A549 (cell line): ENCODE measurements around the gene CNTNAP5. TPM values are rescaled to one million over a fixed set of nuclear protein-coding genes. Genes with fewer than 3 reads are reported as not detected.

Experiments used
- ATAC-seq, 2 experiments: fragments of 200-7000 bp in 1 of 2; fragments of >200 bp in 1 of 2; cut with Nextera tagmentation in 1 of 2; cut with Tn5 transposase in 1 of 2; 3 replicates each; pipeline versions ENCODE4 v1.8.0 to v1.9.1; 2018 to 2020; ENCODE audit warnings: mild to moderate bottlenecking in 1 of 2, moderate library complexity in 1 of 2
- CTCF ChIA-PET: fragments of 300-600 bp; sonication (Branson Sonifier 250); formaldehyde crosslinking; extraction: SDS; loops from one replicate; lab custom pipeline; 2021; ENCODE audit warnings: antibody characterized with exemption, inconsistent platforms; lab: Yijun Ruan, JAX
- POLR2A ChIA-PET: fragments of 350-600 bp; formaldehyde crosslinking; extraction: SDS; loops from one replicate; lab custom pipeline; 2021; ENCODE audit warnings: antibody characterized with exemption, inconsistent platforms; lab: Yijun Ruan, JAX
- DNase-seq, 2 experiments: peaks; one replicate each; pipeline versions ENCODE4 v3.0.0 to v3.0.0-alpha.2; 2011 to 2016; ENCODE audit warnings: low read depth in 1 of 2, low spot score in 1 of 2
- FAIRE-seq: peaks from 2 replicates; lab custom pipeline; 2011; peaks lifted over from hg19 to GRCh38; lab: Jason Lieb, UNC
- H3K27ac ChIP-seq, 2 experiments: fragments of >200 bp; sonication (Bioruptor Twin); formaldehyde crosslinking; 3 replicates each; pipeline ENCODE4 v1.5.1; 2016 to 2017
- H3K4me1 ChIP-seq: fragments of >200 bp; sonication (Bioruptor Twin); formaldehyde crosslinking; 3 replicates; pipeline ENCODE4 v1.6.1; 2016
- H3K4me2 ChIP-seq: fragments of >200 bp; sonication (Bioruptor Twin); formaldehyde crosslinking; 3 replicates; pipeline ENCODE4 v1.6.1; 2016
- H3K4me3 ChIP-seq: fragments of >200 bp; sonication (Bioruptor Twin); formaldehyde crosslinking; 3 replicates; pipeline ENCODE4 v1.5.1; 2016
- H3K9me3 ChIP-seq: fragments of >200 bp; sonication (Bioruptor Twin); formaldehyde crosslinking; 3 replicates; pipeline ENCODE4 v1.6.1; 2016
- CEBPB ChIP-seq, 2 experiments: fragments of >200 bp in 1 of 2; sonication (Bioruptor Twin) in 1 of 2; formaldehyde crosslinking in 1 of 2; IDR thresholded peaks; 2 replicates each; pipeline ENCODE4 v1.6.1; 2012 to 2016
- CHD4 ChIP-seq: fragments of 200-600 bp; sonication (generic); IDR thresholded peaks from 2 replicates; pipeline ENCODE4 v1.6.1; 2016; ENCODE audit warnings: antibody characterized with exemption, mild to moderate bottlenecking, borderline replicate concordance
- CTCF ChIP-seq: fragments of >200 bp; sonication (Bioruptor Twin); formaldehyde crosslinking; IDR thresholded peaks from 3 replicates; pipeline ENCODE4 v1.5.1; 2016
- E2F6 ChIP-seq: IDR thresholded peaks from 2 replicates; pipeline ENCODE4 v1.6.1; 2012; ENCODE audit warnings: low read depth, borderline replicate concordance
- EP300 ChIP-seq, 2 experiments: fragments of >200 bp; sonication (Bioruptor Twin); formaldehyde crosslinking; IDR thresholded peaks; 2 replicates in 1 of 2; 3 replicates in 1 of 2; pipeline ENCODE4 v1.6.1; 2016 to 2017
- HDAC2 ChIP-seq: fragments of 200-600 bp; sonication (generic); IDR thresholded peaks from 2 replicates; pipeline ENCODE4 v1.6.1; 2016
- HEYL ChIP-seq: fragments of 250-450 bp; sonication (Bioruptor Pico); IDR thresholded peaks from 2 replicates; pipeline ENCODE4 v1.8.0; 2021; ENCODE audit warnings: mild to moderate bottlenecking, moderate library complexity
- HOXB5 ChIP-seq: fragments of 250-450 bp; sonication (Bioruptor Pico); IDR thresholded peaks from 2 replicates; pipeline ENCODE4 v1.5.0; 2020; ENCODE audit warnings: mild to moderate bottlenecking, moderate library complexity
- JUN ChIP-seq, 2 experiments: fragments of >200 bp; sonication (Bioruptor Twin); formaldehyde crosslinking; IDR thresholded peaks; 2 replicates in 1 of 2; 3 replicates in 1 of 2; pipeline ENCODE4 v1.6.1; 2016 to 2017
- KDM1A ChIP-seq: fragments of 200-600 bp; sonication (generic); IDR thresholded peaks from 2 replicates; pipeline ENCODE4 v1.6.1; 2016; ENCODE audit warnings: low read depth, mild to moderate bottlenecking
- KDM5A ChIP-seq: fragments of 200-600 bp; sonication (generic); IDR thresholded peaks from 2 replicates; pipeline ENCODE4 v1.6.1; 2016; ENCODE audit warnings: antibody characterized with exemption, mild to moderate bottlenecking
- MAFK ChIP-seq: fragments of 450-650 bp; IDR thresholded peaks from 2 replicates; pipeline ENCODE4 v1.6.1; 2014; ENCODE audit not compliant: partially characterized antibody
- PBX3 ChIP-seq: IDR thresholded peaks from 2 replicates; pipeline ENCODE4 v1.6.1; 2012
- PHF8 ChIP-seq: fragments of 200-600 bp; sonication (generic); IDR thresholded peaks from 2 replicates; pipeline ENCODE4 v1.6.1; 2016; ENCODE audit warnings: low read depth, mild to moderate bottlenecking, antibody characterized with exemption, moderate library complexity, borderline replicate concordance
- POLR2A ChIP-seq: IDR thresholded peaks from 2 replicates; pipeline ENCODE4 v1.6.1; 2012; ENCODE audit warnings: mild to moderate bottlenecking, low read length
- RAD21 ChIP-seq, 2 experiments: fragments of >200 bp in 1 of 2; sonication (Bioruptor Twin) in 1 of 2; formaldehyde crosslinking in 1 of 2; IDR thresholded peaks in 1 of 2; conservative IDR thresholded peaks in 1 of 2; 2 replicates in 1 of 2; 3 replicates in 1 of 2; pipeline ENCODE4 v1.6.1; 2012 to 2018; ENCODE audit warnings: inconsistent platforms in 1 of 2
- RNF2 ChIP-seq: fragments of 200-600 bp; sonication (generic); IDR thresholded peaks from 2 replicates; pipeline ENCODE4 v1.6.1; 2016; ENCODE audit warnings: low read depth, mild to moderate bottlenecking, antibody characterized with exemption, moderate library complexity, borderline replicate concordance
- TP53 ChIP-seq: fragments of 250-450 bp; sonication (Bioruptor Pico); IDR thresholded peaks from 2 replicates; pipeline ENCODE4 v1.5.0; 2021; ENCODE audit warnings: mild to moderate bottlenecking, moderate library complexity
- ZFP36 ChIP-seq: fragments of 450-650 bp; IDR thresholded peaks from 2 replicates; pipeline ENCODE4 v1.6.1; 2014; ENCODE audit warnings: borderline replicate concordance; ENCODE audit not compliant: partially characterized antibody
- ZSCAN20 ChIP-seq: fragments of 250-450 bp; sonication (Bioruptor Pico); IDR thresholded peaks from 2 replicates; pipeline ENCODE4 v1.8.0; 2022; ENCODE audit warnings: mild to moderate bottlenecking, moderate library complexity
- WGBS: methylation state at CpG from one replicate; pipeline ENCODE4 v1.1.6; 2017; ENCODE audit errors: missing lambda C conversion rate; 5-methylcytosine and 5-hydroxymethylcytosine counted together
- polyA plus RNA-seq, 4 experiments: library from polyadenylated mRNA; depleted of rRNA in 3 of 4; stranded (reverse); fragments of >200 nt; fragmentation: RNase III in 1 of 4; extraction: RNeasy Plus Mini Kit Qiagen cat#74134 plus additional on column Dnase treatment in 1 of 4; gene quantifications; 2 replicates in 3 of 4; 3 replicates in 1 of 4; pipeline ENCODE4 v1.2.3, GENCODE V29; 2011 to 2017

CNTNAP5 gene
- polyA plus RNA-seq, 2 of the 4 experiments (the other 2 are of a cell fraction): not detected

GRCh38 chr2:124485659-124486058 is 460.6 kb downstream of the CNTNAP5 start:
- ATAC-seq (no peak), FAIRE-seq (no peak), DNase-seq (no peak)
- H3K4me1 ChIP-seq: no peaks in the 10 kb centered on the region
- ChIA-PET POLR2A (no interaction called here), CTCF (no interaction called here)
- H3K4me2 ChIP-seq: no peak overlapping the region
- TF ChIP-seq PHF8: no peak
- TF ChIP-seq HOXB5: no peak
- no peak for TF ChIP-seq HDAC2
- no peak for TF ChIP-seq ZFP36
- no peak for TF ChIP-seq E2F6
- 35% methylated on average over 5 of the region's 5 CpGs for WGBS
- no peaks in the 10 kb centered on the region for H3K9me3 ChIP-seq
- no peak overlapping the region for H3K4me3 ChIP-seq
- H3K27ac ChIP-seq: no peak overlapping the region

- ChIA-PET CTCF (no interaction called here), POLR2A (no interaction called here)
- TF ChIP-seq RAD21 (conservative IDR thresholded peaks at IDR 0.05 in 1 of 2, IDR thresholded peaks at IDR 0.05 in 1 of 2): no peak
- no peak for TF ChIP-seq POLR2A
- no peak for TF ChIP-seq KDM5A
- no peak for TF ChIP-seq CEBPB (IDR thresholded peaks at IDR 0.05)
- TF ChIP-seq MAFK: no peak
- no peak for TF ChIP-seq RNF2
- no peak for TF ChIP-seq CHD4
- no peak overlapping the region for H3K4me2 ChIP-seq
- H3K27ac ChIP-seq: no peak overlapping the region
- ATAC-seq: no peak
- FAIRE-seq: no peak
- no peaks in the 10 kb centered on the region for H3K4me1 ChIP-seq
- no peaks in the 10 kb centered on the region for H3K9me3 ChIP-seq
- DNase-seq: no peak
- H3K4me3 ChIP-seq: no peak overlapping the region
Measured at GRCh38 chr2:124489686-124490085, 464.6 kb downstream of the CNTNAP5 start.

- Histone ChIP-seq H3K27ac (no peak overlapping the region), H3K4me3 (no peak overlapping the region), H3K4me2 (no peak overlapping the region), H3K4me1 (no peaks in the 10 kb centered on the region), H3K9me3 (no peaks in the 10 kb centered on the region)
- FAIRE-seq (no peak), ATAC-seq (no peak), DNase-seq (no peak)
- ChIA-PET CTCF (no interaction called here), POLR2A (no interaction called here)
- no peak for TF ChIP-seq TP53 (CRISPR knock-in tag)
- no peak for TF ChIP-seq JUN (IDR thresholded peaks at IDR 0.05)
- TF ChIP-seq ZSCAN20 (CRISPR knock-in tag): no peak
- no peak for TF ChIP-seq EP300 (IDR thresholded peaks at IDR 0.05)
- no peak for TF ChIP-seq RNF2
- no peak for TF ChIP-seq CTCF
- TF ChIP-seq HEYL (CRISPR knock-in tag): no peak
- no peak for TF ChIP-seq PBX3
- no peak for TF ChIP-seq KDM1A
- 4% methylated on average over 6 of the region's 6 CpGs for WGBS
Measured at GRCh38 chr2:124501575-124502152, 476.6 kb downstream of the CNTNAP5 start.
